Fibroblast of lung (primary cell): Measurements from ENCODE around the gene GRID1.

Experiments used
- CTCF ChIP-seq, 2 donors: IDR thresholded peaks in 1 of 2; conservative IDR thresholded peaks in 1 of 2; 1 replicate in 1 of 2; 2 replicates in 1 of 2; pipeline ENCODE4 v1.5.1; 2011 to 2012; ENCODE audit warnings: low read length in 2 of 2, control low read depth in 1 of 2, inconsistent platforms in 1 of 2, low read depth in 1 of 2, mild to moderate bottlenecking in 1 of 2
- EZH2 ChIP-seq: IDR thresholded peaks from 2 replicates; pipeline ENCODE4 v1.5.1; 2012; ENCODE audit warnings: low read length, control low read depth, mild to moderate bottlenecking; ENCODE audit errors: missing control alignments

GRCh38 chr10:86334488-86335085 is 32.0 kb downstream of the GRID1 start:
- TF ChIP-seq EZH2, result no peak
- TF ChIP-seq CTCF (conservative IDR thresholded peaks at IDR 0.05 in 1 of 2, IDR thresholded peaks at IDR 0.05 in 1 of 2; ENCODE audit: low read depth in 1 of 2, low read length in 2 of 2), result no peak
